ENCODE results near the gene PTK6.
A peak's percentile ranks its signal among the peaks of the same experiment; 100 is the strongest.

The PTK6 gene

DNA sequence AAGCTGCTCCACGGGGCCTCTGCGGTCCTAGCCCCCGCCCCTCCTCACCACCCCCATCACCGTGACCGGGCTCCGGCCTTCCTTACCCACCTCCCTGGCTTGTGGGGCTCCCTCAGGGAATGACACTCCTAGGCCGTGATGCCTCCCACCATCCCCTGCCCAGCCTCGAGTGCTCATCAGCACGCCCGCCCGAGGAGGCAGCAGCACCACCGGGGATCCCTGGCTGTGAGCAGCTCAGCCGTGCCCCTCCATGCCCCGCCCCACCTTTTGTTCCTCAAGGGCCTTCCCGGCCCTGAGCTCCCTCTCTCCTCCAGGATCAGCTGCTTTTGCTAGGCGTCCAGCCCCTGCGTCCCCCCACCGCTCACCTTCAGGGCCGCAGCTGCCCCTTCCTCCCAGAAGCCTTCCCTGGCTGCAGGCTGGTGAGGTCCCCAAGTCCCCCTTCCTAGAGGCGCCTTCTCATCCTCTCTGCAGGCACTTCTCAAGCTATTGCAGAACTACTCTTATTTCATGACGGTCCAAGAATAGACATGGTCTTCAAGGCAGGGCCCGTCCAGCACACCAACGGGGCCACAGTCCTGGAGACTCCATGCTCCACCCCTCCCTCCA lies 19.8 kb upstream of the PTK6 start:
- DNase-seq, result no peak

DNA sequence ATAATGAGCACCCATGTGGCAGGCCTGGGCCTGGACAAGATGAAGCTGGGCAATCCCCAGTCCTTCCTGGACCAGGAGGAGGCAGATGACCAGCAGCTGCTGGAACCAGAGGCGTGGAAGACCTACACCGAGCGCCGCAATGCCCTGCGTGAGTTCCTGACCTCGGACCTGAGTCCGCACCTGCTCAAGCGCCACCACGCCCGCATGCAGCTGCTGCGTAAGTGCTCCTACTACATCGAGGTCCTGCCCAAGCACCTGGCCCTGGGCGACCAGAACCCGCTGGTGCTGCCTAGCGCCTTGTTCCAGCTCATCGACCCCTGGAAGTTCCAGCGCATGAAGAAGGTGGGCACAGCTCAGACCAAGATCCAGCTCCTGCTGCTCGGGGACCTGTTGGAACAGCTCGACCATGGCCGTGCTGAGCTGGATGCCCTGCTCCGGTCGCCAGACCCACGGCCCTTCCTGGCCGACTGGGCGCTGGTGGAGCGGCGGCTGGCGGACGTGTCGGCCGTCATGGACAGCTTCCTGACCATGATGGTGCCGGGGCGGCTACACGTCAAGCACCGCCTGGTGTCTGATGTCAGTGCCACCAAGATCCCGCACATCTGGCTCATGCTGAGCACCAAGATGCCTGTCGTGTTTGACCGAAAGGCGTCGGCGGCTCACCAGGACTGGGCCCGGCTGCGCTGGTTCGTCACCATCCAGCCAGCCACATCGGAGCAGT lies 18.6 kb upstream of the PTK6 start:
- no peak for DNase-seq

DNA sequence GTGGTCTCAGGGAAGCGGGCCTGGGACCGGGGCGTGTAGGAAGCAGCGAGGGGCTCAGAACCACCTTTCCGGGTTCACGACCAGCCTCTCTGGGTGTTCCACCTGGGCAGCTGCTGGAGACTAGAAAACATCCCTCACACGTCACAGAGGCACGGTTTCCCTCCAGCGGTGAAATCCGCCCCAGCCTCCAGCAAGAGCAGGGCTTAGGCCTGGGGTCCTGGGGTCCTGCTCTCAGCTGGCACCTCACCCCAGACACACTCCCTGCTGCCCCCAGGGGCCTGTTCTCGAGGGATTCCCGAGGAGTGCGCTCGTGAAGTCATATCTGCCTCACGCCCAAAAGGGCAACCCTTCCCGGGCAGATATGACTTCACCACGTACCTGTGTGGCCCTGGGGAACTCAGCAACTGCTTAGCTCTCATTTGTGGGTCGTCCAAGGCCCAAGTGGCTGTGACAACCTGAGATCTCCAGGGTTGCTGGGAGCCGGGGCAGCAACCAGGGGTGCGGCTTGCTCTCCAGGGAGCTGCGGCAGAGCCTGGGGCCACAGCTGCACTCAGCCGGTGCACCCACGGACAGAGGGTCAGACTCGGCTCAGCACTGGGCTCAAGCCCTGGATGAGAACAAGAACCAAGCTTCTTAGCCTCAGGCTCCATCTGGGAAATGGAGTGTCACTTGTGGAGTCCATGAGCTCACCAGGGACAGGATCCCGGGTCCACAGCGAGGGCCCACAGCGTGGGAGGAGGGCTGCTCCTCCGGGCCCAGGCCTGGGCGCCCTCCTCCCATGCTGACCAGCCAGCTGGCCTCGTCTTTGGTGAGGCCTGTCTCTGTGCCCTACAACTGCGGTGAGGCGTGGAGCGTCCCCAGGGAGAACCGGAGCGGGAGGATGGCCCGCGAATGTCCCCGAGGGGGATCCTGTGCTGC lies 17.4 kb upstream of the PTK6 start:
- DNase-seq, result no peak

DNA sequence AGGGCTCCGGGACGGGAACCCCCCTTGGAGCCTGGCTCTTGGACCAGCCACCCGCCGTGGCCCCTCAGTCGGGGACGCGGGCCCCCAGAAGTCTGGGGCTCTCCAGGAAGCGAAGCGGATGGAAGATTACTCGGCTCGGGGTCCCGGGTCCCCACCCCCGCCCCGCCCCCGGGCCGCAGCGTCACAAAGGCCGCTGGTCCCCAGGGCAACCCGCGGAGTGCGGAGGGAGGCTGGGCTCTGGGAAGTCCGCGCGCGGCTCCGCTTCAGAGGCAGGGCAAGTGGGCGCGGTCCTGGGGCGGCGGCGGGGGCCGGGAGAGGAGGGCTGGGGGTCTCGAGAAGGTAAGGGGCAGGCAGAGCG lies 16.7 kb upstream of the PTK6 start, which contains the start of gene FNDC11:
TSS of gene FNDC11 (plus strand) at position 227 of the 358 bp plus-strand sequence. CDS start 1,505 bp downstream, outside the sequence.
- no peak for DNase-seq

DNA sequence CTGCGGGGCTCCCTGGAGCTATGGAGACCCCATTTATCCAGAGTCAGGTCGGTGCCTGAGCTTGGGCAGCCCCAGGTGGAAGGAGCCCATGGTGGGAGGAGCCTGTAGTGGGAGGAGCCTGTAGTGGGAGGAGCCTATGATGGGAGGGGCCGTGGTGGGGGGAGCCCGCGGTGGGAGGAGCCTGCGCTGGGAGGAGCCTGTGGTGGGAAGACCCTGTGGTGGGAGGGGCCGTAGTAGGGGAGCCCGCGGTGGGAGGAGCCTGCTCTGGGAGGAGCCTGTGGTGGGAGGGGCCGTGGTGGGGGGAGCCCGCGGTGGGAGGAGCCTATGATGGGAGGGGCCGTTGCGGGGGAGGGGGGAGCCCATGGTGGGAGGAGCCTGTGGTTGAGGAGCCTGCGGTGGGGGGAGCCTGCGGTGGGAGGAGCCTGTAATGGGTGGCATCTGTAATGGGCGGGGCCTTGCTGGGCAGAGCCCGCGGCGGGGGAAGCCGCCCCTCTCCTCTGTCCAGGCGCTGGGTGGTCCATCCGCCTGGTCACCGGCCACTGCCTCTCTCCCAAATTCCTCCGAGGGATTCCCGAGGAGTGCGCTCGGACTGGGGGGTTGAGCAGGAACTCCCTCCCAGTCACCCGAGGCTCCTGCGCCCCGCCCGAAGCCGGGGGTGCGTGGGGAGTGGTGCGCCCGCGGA lies 16.2 kb upstream of the PTK6 start:
- DNase-seq, result peak in 1 of 2 experiments; percentile 63

DNA sequence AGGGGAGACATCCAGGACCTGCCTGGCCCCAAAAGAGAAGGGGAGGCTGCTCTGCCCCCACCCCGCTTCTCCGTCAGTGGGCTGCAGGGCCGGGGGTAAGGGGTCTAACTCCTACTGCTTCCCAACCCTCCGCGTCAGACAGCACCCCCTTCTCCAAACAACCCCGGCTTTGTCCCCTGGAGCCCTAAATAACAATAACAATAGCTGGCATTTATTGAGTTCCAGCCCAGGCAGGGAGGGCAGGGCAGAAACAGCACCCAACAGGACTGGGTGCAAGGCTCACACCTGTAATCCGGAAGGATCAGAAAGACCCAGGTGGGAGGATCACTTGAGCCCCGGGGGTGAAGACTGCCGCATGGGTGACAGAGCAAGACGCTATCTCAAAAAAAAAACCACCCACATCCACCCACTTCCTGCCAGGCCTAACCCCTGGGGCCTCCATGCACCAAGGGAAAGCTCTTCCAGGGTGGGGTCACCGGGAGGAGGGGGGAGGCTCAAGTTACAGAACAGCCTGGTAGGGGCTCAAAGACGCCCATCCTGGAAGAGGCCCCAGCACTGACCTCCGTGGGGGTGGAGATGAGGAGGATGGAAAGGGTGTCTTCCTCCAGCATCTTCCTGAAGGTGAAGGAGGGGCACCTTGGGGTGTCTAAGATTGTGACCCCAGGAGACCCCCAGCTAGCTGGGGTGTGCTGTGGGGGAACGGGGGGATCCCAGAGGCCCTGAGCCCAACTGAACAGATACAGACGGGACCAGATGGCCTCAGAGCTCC lies 15.5 kb upstream of the PTK6 start:
- no peak for DNase-seq

DNA sequence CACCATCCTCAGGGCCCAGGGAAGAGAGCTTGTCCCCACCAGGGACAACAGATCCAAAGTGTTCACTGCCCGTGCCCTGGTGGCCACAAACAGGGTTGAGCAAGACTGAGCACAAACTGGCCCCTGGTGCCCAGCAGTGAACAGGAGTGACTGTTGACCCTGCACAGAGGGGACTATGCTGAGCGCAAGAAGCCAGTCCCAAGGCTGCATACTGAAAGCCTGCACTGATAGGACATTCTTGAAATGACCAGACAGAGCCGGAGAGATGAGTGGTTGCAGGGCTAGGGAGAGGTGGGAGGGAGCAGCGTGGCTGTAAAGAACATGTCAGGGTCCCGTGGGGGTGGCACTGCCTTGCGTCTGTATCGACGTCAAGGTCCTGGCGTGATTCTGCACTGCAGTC lies 13.9 kb upstream of the PTK6 start:
- DNase-seq, result no peak

DNA sequence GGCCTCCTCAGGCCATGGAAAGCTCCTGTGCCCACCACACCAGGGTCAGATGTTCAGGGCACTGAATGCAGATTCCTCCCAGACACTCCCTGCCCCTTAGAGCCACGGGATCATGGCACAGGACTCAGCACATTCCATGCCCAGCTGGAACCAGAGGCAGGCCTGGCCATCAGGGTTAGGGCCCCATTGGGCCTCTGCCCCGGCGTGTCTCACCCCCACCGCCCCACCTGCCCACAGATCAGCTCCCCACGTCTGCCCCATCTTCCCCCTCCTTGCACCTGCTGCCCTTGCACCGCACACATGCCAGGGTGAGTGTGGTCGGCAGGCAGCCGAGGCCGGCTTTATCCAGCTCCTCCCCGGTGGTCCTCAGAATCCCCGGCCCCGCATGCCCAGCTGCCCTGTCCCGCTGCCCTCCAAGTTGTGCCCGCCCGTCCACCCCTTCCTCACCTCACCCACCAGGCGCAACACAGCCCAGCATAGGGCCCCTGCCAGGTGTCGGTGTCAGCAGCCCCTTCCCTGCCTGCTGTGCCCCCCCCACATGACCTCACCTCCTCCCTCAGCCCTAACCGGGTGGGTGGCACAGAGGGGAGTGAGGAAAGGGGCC lies 12.6 kb upstream of the PTK6 start:
- no peak for DNase-seq

DNA sequence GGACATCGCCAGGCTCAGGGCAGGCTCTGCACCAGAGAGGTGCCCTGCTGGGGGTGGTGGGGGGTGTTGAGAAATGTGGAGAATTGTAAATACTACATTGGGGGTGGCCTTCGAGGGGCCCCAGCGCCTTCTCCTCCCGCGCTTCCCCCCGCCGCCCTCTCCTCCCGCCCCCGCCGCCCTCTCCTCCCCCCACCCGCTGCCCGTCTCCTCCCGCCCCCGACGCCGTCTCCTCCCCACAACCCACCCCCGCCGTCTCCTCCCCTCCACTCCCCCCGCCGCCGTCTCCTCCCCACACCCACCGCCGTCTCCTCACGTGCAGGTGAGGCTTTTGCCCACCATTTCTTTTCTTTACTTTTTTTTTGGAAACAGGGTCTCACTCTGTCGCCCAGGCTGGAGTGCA lies 11.8 kb upstream of the PTK6 start:
- DNase-seq, result no peak

DNA sequence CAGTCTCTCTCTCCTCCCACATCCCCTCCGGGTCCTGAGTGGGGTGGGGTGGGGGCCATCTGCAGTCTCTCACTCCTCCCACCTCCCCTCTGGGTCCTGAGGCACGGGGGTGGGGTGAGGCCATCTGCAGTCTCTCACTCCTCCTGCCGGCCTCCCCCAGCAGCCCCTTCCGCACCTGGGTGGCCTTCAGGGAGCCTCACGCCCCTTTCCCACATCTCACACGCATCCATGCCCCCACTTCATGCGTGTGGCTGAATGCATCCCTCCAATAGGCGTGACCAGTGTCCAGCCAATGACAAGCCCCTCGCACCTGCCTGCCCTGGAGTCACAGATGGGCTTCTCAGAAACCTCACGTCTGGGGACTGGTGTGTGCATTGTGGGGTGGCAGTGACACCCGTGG lies 11.4 kb upstream of the PTK6 start:
- DNase-seq, result no peak

DNA sequence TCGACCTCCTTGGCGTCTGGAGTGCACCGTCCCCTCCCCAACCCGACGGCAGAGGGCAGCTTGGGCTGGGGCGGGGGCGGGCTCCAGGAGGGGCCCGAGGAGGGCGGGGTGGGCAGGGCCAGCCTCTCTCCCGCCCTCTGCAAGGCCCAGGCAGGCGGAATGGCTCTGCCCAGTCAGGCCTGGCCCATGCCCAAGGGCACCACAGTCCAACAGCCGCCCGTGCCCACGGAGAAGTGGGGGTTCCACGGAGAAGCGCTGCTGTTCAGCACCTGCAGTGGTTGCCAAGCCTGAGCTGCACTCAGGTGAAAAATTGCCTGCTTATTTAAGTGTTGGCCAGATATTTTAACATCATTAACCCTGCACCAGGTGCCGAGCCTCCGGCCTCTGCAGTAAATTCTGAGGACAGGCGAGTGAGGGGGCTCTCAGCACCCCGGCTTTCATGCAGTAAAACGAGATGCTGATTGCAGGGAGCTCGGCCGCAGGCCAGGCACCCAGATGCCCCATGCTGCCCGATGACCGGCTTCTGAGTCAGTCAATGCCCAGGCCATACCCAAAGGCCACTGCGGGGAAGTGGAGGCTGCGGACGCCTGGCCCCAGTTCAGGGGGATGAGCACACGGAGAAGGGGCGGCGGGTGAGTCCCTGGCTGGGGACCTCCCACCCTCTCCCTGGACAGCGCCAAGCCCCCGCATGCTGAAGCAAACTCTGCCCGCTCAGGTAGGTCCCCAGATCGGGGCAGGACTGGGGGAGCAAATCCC lies 10.7 kb upstream of the PTK6 start, which contains the start of gene SRMS:
TSS of gene SRMS (minus strand) at position 25 of the 756 bp plus-strand sequence. CDS start 286 bp downstream, outside the sequence.
- no peak for DNase-seq

DNA sequence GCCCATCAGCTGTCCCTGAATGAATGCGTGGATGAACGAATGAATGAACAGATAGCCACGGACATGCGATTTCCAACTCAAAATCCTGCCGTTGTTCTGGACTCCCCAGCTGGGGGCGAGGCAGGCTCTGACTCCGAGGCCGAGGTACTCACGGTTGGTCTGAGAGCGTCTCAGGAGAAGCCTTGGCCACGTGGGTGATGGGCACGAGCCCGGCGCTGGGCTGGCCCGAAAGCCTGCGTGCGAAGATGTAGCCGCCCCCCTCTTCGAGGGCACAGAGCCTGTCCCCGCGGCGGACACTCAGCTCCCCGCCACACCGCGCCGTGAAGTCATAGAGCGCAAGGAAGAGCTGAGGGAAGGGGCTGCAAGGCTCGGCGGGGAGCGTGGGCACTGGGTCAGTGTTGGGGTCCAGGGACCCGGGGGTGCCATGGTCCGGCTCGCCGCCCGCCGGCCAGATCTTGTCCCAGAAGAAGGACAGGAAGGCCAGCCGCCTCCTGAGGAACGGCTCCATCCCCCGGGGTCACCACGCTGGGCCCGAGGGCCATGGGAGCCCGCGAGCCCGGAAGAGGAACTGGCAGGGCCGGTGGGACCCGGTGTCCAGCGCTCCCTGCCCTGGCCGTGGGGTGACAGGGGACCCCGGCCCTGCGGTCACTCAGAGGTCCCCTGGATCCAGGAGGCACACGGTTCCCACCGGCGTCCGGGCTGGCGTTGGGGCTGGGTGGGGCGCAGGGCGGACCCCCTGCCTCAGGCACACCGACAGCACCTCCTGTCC lies 10.0 kb upstream of the PTK6 start:
- no peak for DNase-seq

DNA sequence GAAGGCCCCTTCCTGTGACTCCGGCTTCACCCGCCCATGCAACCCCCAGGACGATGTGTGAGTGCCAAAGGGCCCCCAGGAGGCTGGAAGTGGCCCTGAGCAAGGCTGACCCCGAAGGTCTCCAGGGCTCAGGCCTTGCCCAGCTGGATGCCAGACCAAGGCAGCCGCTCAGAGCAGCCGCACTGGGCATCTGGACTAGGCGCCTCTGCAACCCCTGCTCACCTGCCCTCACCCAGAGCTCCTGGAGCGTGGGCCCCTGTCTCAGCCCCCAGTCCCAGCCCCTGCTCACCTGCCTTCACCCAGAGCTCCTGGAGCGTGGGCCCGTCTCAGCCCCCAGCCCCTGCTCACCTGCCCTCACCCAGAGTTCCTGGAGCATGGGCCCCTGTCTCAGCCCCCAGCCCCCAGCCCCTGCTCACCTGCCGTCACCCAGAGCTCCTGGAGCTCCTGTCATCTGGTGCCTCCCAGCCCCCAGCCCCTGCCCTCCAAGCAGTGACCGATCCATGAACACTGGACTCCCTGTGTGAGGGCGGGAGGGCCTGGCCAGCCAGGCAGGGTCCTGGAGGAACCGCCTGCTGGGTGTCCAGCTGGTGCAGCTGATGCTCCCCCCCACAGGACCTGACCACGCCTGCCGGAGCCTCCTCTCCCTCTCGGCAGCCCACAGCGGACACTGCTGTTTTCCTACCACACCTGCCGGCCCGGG lies 9.2 kb upstream of the PTK6 start:
- DNase-seq, result no peak

DNA sequence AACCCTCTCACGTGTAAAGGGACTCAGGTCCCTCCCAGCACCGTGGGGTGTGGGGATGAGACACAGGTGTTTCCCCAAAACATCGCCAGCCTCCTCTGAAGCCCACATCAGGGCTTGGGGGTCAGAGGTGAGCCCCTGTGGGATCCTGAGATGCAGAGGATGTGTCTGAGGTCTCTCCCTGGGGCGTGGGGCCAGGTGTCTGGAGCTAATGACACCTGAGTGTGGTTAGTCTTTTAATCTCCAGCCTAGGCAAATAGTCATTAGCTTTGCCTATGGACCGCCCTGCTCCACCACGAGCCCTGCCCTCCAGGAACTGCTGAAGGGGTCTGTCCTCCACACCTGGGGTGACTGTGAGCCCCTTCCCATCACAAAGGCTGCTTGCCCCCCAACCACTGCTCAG lies 8.6 kb upstream of the PTK6 start:
- no peak for DNase-seq

DNA sequence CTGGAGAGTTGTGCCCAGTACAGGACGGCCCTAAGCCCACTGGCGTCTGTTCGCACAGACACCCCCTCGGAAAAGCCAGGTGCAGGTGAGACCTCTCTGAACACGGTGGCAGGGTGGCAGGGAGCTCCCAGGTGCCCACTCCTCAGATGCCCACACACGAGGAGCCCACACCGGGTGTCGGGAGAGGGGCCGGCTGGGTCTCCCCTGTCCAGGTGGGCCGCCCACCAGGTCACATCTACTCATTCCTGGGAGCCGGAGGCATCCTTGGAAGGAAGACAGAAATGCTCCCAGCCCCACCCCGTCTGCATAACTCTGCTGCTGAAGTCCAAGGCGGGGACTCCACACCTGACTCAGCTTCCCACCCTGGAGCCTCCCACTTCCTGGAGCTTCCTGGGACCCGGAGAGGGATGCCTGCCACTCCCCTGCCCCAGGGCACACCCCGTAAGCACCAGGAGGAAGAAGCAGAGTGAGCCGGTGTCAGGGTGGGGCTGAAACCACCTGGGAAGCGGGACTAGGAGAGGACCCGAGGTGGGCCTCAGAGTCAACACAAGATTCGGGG lies 7.9 kb upstream of the PTK6 start:
- DNase-seq, result peak in 1 of 2 experiments; percentile 25

DNA sequence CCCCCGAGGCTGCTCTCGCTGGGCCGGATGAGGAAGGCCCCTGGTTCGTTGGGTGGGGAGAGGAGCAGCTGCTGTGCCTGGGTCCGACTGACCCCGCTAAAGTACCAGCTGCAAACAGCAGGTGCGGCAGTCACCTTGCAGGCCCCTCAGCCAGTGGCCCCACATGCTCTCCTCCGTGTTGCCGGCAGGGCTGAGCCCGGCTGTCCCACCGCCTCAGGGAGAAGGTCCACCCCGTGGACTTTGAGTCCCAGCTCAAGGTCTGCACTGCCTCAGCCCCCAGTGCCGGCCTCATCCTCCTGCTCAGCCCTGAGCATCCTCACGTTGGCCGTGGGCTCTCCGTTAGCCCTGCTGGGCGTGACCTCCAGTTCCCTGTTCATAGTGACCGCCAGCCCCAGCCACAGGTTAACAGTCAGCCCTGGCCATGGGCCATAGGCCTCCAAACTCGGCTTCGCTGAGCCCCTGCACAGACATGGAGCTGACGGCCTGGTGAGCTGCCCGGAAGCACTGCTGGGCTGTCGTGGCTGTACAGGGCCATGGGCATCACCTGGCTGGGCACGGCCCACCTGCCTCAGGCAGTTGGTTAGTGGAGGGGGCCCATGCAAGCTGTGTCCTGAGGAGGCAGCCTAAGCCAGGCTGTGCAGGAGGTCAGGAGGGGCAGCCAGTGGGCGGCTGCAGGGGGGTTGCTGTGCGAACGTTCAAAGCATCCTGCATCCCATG lies 7.2 kb upstream of the PTK6 start:
- DNase-seq, result no peak

DNA sequence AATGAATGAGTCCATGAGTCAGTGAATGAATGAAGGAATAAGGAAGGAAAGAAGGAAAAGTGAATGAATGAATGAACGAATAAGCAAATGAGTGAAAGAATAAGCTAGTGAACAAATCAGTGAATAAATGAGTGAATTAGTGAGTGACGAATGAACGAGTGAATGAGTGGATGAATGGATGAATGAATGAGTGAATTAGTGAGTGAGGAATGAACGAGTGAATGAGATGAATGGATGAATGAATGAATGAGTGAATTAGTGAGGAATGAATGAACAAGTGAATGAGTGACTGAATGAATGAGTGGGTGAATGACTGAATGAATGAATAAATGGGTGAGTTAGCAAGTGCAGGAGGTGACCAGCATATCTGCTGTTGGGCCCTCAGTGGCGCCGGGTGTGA lies 6.6 kb upstream of the PTK6 start:
- no peak for DNase-seq

DNA sequence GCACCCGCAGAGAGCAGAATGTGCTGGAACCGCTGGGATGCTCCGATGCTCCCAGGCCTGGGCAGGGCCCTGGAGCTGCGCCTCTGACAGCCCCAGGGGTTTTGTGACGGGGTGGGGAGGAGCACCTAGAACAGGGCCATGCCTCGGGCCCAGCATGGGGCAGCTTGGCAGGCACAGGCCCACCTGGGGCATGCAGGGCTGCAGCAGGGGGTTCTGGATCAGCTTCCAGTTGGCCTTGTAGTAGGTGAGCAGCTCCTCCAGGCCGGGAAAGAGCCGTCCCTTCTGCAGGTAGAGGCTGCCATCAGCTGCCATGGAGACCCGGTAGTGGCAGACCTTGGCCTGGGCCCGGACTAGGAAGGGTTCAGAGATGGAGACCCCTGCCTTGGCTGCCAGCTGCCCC lies 6.0 kb upstream of the PTK6 start:
- DNase-seq, result no peak

DNA sequence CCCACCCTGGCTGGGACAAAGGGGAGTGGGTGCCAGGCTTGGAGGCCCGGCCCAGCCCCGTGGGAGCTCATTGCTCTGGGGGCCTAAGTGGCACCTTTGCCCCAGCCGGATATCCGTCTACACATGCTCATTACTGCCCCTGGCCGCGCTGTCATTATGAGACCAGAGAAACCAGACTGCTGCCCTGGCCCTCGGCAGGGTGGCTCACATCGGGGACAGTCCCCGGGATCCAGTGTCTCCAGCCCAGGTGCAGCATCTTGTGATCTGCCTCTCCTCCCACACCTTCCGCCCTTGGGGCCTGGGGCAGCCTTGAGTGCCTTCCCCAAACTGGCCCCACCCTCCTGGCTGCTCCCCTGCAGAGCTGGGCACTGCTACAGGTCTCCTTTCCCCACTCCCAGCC lies 5.5 kb upstream of the PTK6 start:
- DNase-seq, result no peak
